HepG2 (cell line): ENCODE results near the gene WWTR1.

ENCODE experiments used
- CTCF ChIP-seq: sonication (generic); formaldehyde crosslinking; IDR thresholded peaks from 2 replicates; pipeline ENCODE4 v1.5.0; 2020; ENCODE audit warnings: mild to moderate bottlenecking, missing genetic modification reagents, moderate library complexity
- MAFK ChIP-seq, 2 experiments: IDR thresholded peaks in 1 of 2; conservative IDR thresholded peaks in 1 of 2; 2 replicates each; pipeline ENCODE4 v1.6.1; 2011; ENCODE audit warnings: improper control_type of control experiment in 2 of 2, low read length in 2 of 2
- MLXIP ChIP-seq: sonication (generic); formaldehyde crosslinking; IDR thresholded peaks from 2 replicates; pipeline ENCODE4 v1.9.0; 2021; ENCODE audit warnings: missing genetic modification reagents, borderline replicate concordance
- NFYB ChIP-seq: sonication (generic); formaldehyde crosslinking; IDR thresholded peaks from 2 replicates; pipeline ENCODE4 v1.4.0; 2020; ENCODE audit warnings: missing genetic modification reagents
- NR2C2 ChIP-seq: sonication (generic); formaldehyde crosslinking; IDR thresholded peaks from 2 replicates; pipeline ENCODE4 v1.4.0; 2020; ENCODE audit warnings: missing genetic modification reagents, mild to moderate bottlenecking, moderate library complexity, borderline replicate concordance
- POLR2AphosphoS5 ChIP-seq: IDR thresholded peaks from 2 replicates; pipeline ENCODE4 v1.6.1; 2012; ENCODE audit warnings: low read depth, low read length
- ZBTB40 ChIP-seq, 2 experiments: fragments of 450-650 bp in 1 of 2; sonication (generic) in 1 of 2; formaldehyde crosslinking in 1 of 2; IDR thresholded peaks; 2 replicates each; pipeline versions ENCODE4 v1.6.1 to v1.8.0; 2016 to 2022; ENCODE audit warnings: antibody characterized with exemption in 1 of 2, mild to moderate bottlenecking in 1 of 2, missing genetic modification reagents in 1 of 2
- ZBTB42 ChIP-seq: sonication (generic); formaldehyde crosslinking; IDR thresholded peaks from 2 replicates; pipeline ENCODE4 v1.5.0; 2020; ENCODE audit warnings: mild to moderate bottlenecking, missing genetic modification reagents
- TF ChIP-seq, protein P1 (sequence below): IDR thresholded peaks from 2 replicates; pipeline ENCODE4 v1.6.1; 2016; ENCODE audit warnings: low read depth, missing genetic modification reagents, missing compliant biosample characterization
- TF ChIP-seq, protein P2 (sequence below), 2 experiments: sonication (generic) in 1 of 2; formaldehyde crosslinking in 1 of 2; IDR thresholded peaks; 2 replicates each; pipeline versions ENCODE4 v1.5.1 to v1.6.1; 2011 to 2020; ENCODE audit warnings: borderline replicate concordance in 1 of 2, low read depth in 1 of 2, low read length in 1 of 2, mild to moderate bottlenecking in 1 of 2, missing genetic modification reagents in 1 of 2, moderate library complexity in 1 of 2

DNA sequence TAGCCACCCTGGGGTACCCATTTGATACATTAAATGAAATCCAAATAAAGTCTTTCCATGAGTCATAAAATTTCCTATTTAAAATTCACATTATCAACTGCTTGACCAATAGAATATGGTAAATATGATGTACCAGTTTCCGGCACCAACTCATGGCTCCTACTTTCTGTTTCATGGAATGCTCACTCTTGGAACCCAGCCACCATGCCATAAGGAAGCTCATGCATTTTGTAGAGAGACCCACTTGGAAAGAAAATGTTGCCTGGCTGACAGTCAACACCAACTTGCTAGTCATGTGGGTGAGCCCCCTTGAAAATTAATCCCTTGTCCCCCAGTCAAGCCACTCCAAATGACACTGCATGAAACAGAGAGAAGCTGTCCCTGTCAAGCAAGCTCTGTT is 57.2 kb downstream of the WWTR1 start:
- TF ChIP-seq ZBTB42 (CRISPR knock-in tag), result no peak
- no peak for TF ChIP-seq POLR2AphosphoS5
- TF ChIP-seq CTCF (CRISPR knock-in tag), result no peak
- TF ChIP-seq ZBTB40 (IDR thresholded peaks at IDR 0.05), result no peak
- no peak for TF ChIP-seq ZBTB40 (CRISPR knock-in tag; IDR thresholded peaks at IDR 0.05)
- no peak for TF ChIP-seq NR2C2 (CRISPR knock-in tag)
- TF ChIP-seq MLXIP, result no peak
- TF ChIP-seq MAFK (conservative IDR thresholded peaks at IDR 0.05 in 1 of 2, IDR thresholded peaks at IDR 0.05 in 1 of 2; ENCODE audit: low read length in 2 of 2), result no peak
- TF ChIP-seq, protein P1, sequence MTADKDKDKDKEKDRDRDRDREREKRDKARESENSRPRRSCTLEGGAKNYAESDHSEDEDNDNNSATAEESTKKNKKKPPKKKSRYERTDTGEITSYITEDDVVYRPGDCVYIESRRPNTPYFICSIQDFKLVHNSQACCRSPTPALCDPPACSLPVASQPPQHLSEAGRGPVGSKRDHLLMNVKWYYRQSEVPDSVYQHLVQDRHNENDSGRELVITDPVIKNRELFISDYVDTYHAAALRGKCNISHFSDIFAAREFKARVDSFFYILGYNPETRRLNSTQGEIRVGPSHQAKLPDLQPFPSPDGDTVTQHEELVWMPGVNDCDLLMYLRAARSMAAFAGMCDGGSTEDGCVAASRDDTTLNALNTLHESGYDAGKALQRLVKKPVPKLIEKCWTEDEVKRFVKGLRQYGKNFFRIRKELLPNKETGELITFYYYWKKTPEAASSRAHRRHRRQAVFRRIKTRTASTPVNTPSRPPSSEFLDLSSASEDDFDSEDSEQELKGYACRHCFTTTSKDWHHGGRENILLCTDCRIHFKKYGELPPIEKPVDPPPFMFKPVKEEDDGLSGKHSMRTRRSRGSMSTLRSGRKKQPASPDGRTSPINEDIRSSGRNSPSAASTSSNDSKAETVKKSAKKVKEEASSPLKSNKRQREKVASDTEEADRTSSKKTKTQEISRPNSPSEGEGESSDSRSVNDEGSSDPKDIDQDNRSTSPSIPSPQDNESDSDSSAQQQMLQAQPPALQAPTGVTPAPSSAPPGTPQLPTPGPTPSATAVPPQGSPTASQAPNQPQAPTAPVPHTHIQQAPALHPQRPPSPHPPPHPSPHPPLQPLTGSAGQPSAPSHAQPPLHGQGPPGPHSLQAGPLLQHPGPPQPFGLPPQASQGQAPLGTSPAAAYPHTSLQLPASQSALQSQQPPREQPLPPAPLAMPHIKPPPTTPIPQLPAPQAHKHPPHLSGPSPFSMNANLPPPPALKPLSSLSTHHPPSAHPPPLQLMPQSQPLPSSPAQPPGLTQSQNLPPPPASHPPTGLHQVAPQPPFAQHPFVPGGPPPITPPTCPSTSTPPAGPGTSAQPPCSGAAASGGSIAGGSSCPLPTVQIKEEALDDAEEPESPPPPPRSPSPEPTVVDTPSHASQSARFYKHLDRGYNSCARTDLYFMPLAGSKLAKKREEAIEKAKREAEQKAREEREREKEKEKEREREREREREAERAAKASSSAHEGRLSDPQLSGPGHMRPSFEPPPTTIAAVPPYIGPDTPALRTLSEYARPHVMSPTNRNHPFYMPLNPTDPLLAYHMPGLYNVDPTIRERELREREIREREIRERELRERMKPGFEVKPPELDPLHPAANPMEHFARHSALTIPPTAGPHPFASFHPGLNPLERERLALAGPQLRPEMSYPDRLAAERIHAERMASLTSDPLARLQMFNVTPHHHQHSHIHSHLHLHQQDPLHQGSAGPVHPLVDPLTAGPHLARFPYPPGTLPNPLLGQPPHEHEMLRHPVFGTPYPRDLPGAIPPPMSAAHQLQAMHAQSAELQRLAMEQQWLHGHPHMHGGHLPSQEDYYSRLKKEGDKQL (CRISPR knock-in tag), result no peak
- TF ChIP-seq, protein P2, sequence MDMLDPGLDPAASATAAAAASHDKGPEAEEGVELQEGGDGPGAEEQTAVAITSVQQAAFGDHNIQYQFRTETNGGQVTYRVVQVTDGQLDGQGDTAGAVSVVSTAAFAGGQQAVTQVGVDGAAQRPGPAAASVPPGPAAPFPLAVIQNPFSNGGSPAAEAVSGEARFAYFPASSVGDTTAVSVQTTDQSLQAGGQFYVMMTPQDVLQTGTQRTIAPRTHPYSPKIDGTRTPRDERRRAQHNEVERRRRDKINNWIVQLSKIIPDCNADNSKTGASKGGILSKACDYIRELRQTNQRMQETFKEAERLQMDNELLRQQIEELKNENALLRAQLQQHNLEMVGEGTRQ (IDR thresholded peaks at IDR 0.05; ENCODE audit: low read depth, low read length), result no peak
- TF ChIP-seq, protein P2 (CRISPR knock-in tag; IDR thresholded peaks at IDR 0.05; ENCODE audit: borderline replicate concordance), result no peak
- no peak for TF ChIP-seq NFYB (CRISPR knock-in tag)
